ENCODE data around the gene CCDC6. TPM values are rescaled to one million over a fixed set of nuclear protein-coding genes. Genes with fewer than 3 reads are reported as not detected.
A peak's percentile ranks its signal among the peaks of the same experiment; 100 is the strongest.

Gene CCDC6
- total RNA-seq, 1 experiment from 2014 or later = 58.4 TPM

DNA sequence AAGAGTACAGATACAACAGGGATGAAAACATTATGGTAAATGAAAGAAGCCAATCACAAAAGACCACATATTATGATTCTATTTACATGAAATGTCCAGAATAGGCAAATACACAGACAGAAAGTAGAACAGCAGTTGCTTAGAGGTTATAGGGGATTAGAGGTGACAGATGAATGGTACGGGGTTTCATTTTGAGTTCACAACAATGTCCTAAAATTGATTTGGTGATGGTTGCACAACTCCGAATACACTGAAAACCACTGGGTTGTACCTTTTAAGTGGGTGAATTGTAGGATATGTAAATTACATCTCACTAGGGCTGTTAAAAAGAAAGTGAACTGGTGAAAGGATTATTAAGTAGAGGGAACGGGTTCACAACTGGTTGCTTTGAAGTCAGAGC, 76.8 kb downstream of the CCDC6 start:
- Histone ChIP-seq H3K27me3 (ENCODE audit: insufficient read depth, low read length) (no peaks in the 10 kb centered on the region), H2BK15ac (ENCODE audit: low read depth, low read length) (no peak overlapping the region), H3K23ac (ENCODE audit: insufficient read length, low read depth, low read length) (no peak overlapping the region), H3K9me3 (ENCODE audit: control insufficient read depth, low read depth, low read length) (no peaks in the 10 kb centered on the region), H3K4me2 (ENCODE audit: insufficient read depth, insufficient read length, low read length) (no peak overlapping the region), H4K8ac (replicated peaks; ENCODE audit: insufficient read length, low read depth, low read length) (no peak overlapping the region), H4K5ac (ENCODE audit: insufficient read length, low read depth, low read length) (no peak overlapping the region), H3K56ac (ENCODE audit: insufficient read length, low read depth, low read length) (no peak overlapping the region), H3K4me1 (ENCODE audit: insufficient read depth, low read length) (no peaks in the 10 kb centered on the region), H3K14ac (ENCODE audit: insufficient read depth, low read length) (no peak overlapping the region), H3K79me1 (ENCODE audit: insufficient read depth, low read depth, low read length, poor library complexity, severe bottlenecking) (peaks cover 12% of the 10 kb centered on the region), H3K79me2 (ENCODE audit: insufficient read depth, low read length) (peaks cover 5% of the 10 kb centered on the region; the same call in 1 of the 2 replicates), H3K9ac (ENCODE audit: extremely low read depth, insufficient read length, low read length) (no peak overlapping the region), H2BK20ac (ENCODE audit: low read depth, low read length, poor library complexity, severe bottlenecking) (no peak overlapping the region), H2AFZ (ENCODE audit: low read length) (no peak overlapping the region), H3K18ac (ENCODE audit: insufficient read length, low read depth, low read length) (no peak overlapping the region), H3K23me2 (ENCODE audit: insufficient read length, low read depth, low read length, poor library complexity, severe bottlenecking) (no peaks in the 10 kb centered on the region), H2BK120ac (ENCODE audit: low read depth, low read length, poor library complexity, severe bottlenecking) (no peak overlapping the region), H4K91ac (ENCODE audit: insufficient read length, low read depth, low read length) (no peak overlapping the region), H2AK5ac (ENCODE audit: insufficient read length, low read length) (no peak overlapping the region), H2BK12ac (ENCODE audit: insufficient read length, low read depth, low read length) (no peak overlapping the region), H3K4ac (ENCODE audit: low read depth, low read length) (no peak overlapping the region), H3K27ac (ENCODE audit: insufficient read length, low read depth, low read length) (no peak overlapping the region), H2BK5ac (ENCODE audit: insufficient read length, low read length) (no peak overlapping the region), H4K20me1 (ENCODE audit: control insufficient read depth, insufficient read depth, insufficient read length) (no peaks in the 10 kb centered on the region), H3T11ph (ENCODE audit: low read length) (no peak overlapping the region)
- TF ChIP-seq CTCF (conservative IDR thresholded peaks at IDR 0.05) = no peak
- no peak for DNase-seq
- H3K4me1 Mint-ChIP-seq = peaks cover 27 to 45% of the 10 kb centered on the region in 2 experiments
- H3K36me3 Mint-ChIP-seq (ENCODE audit: insufficient read depth in 1 of 3, low read depth in 3 of 3) = peaks cover 23 to 32% (median 27%) of the 10 kb centered on the region in 3 experiments
- H3K9me3 Mint-ChIP-seq = no peaks in the 10 kb centered on the region; a peak in 1 of 5 replicates
- H3K27ac Mint-ChIP-seq = 0 out of 7 replicates have a peak overlapping the region, but pooled peaks of 1 of the 3 experiments have one; percentile 22
- H3K4me3 Mint-ChIP-seq = no peak overlapping the region
- no CpG with 5 or more reads among the region's 3 CpGs for WGBS (ENCODE audit: extremely low coverage, insufficient read length, low lambda C conversion rate)
- no peaks in the 10 kb centered on the region for H3K27me3 Mint-ChIP-seq (ENCODE audit: low read depth)
